Ovary (tissue), 9 donors: ENCODE data around the gene NAV2. TPM values are rescaled to one million over a fixed set of nuclear protein-coding genes. Genes with fewer than 3 reads are reported as not detected.

Source experiments
- DNase-seq, 5 donors: peaks; one replicate each; pipeline ENCODE4 v3.0.0-alpha.2; 2019 to 2020
- H3K27ac ChIP-seq, 2 donors: fragments of 200-600 bp; one replicate each; pipeline versions ENCODE4 v1.5.1 to v1.8.0; 2019 to 2022
- H3K27me3 ChIP-seq: fragments of 200-600 bp; one replicate; pipeline ENCODE4 v1.8.0; 2022
- H3K36me3 ChIP-seq: fragments of 200-600 bp; sonication (generic); one replicate; pipeline ENCODE4 v1.5.1; 2019
- H3K4me1 ChIP-seq: one replicate; pipeline ENCODE4 v1.8.1; 2013; ENCODE audit warnings: mild to moderate bottlenecking, moderate library complexity; ENCODE audit not compliant: insufficient read depth
- H3K4me3 ChIP-seq: fragments of 200-600 bp; sonication (generic); one replicate; pipeline ENCODE4 v1.5.1; 2017
- H3K9me3 ChIP-seq, 2 donors: fragments of 200-600 bp in 1 of 2; sonication (generic) in 1 of 2; one replicate each; pipeline versions ENCODE4 v1.5.1 to v1.8.1; 2013 to 2019; ENCODE audit warnings: mild to moderate bottlenecking in 1 of 2, moderate library complexity in 1 of 2
- EP300 ChIP-seq: sonication (generic); formaldehyde crosslinking; IDR thresholded peaks from one replicate; pipeline ENCODE4 v1.6.1; 2017; ENCODE audit warnings: antibody characterized with exemption
- POLR2A ChIP-seq: fragments of 450-650 bp; IDR thresholded peaks from one replicate; pipeline ENCODE4 v1.6.1; 2017; ENCODE audit warnings: antibody characterized with exemption, mild to moderate bottlenecking, moderate library complexity
- WGBS, 3 donors: extraction: QIAGEN DNeasy Blood & Tissue Kit in 1 of 3; methylation state at CpG; one replicate each; pipeline versions ENCODE4 v1.1.5 to v1.1.7; 2013 to 2017; 5-methylcytosine and 5-hydroxymethylcytosine counted together
- intact Hi-C, 4 donors: fragments of 100-400 bp; cut with DNase I; formaldehyde crosslinking; loops; one replicate each; pipeline versions ENCODE4 v1.11.0 to v1.15.1; 2022 to 2023
- polyA plus RNA-seq, 2 donors: library from polyadenylated mRNA; stranded (reverse); fragments of 200-250 nt in 1 of 2; fragments of 350-450 nt in 1 of 2; fragmentation: Illumina TruSeq in 1 of 2; extraction: RNeasy Lipid Tissue Mini Kit (QIAGEN cat#74804) in 1 of 2; gene quantifications; one replicate each; pipeline ENCODE4 v1.2.3, GENCODE V29; 2013 to 2014
- total RNA-seq, 7 donors: library from RNA; depleted of rRNA in 2 of 7; stranded (reverse); fragments of >200 nt in 2 of 7; fragmentation: NEBNext Ultra II Directional in 3 of 7; extraction: Animal tissue kit (Norgen Biotek cat#: 25700) in 3 of 7; gene quantifications; one replicate each; pipeline versions ENCODE4 v1.1.0 to v1.2.4, GENCODE V29; 2016 to 2023
- TF ChIP-seq, protein P1 (sequence below), 3 donors: fragments of 450-650 bp in 2 of 3; fragments of 200-600 bp in 1 of 3; IDR thresholded peaks; one replicate each; pipeline versions ENCODE4 v1.5.1 to v1.8.0; 2016 to 2022; ENCODE audit warnings: antibody characterized with exemption in 3 of 3, mild to moderate bottlenecking in 1 of 3
- donor health status: DM: no; HTN: no; CAD: no; lungs with moderate emphysema.
- donor health status: DM: no; HTN: no; CAD: no.
- donor health status: Bipolar disorder and iron deficiency.
- donor health status: DM: yes; HTN: yes; CAD: no.
- donor health status: DM: no; HTN: no; CAD: no.
- donor health status: DM: yes; HTN: yes; CAD: no.

The NAV2 gene
- total and polyA plus RNA-seq, 9 donors: 2.9 to 14.1 (median 7.8) TPM

DNA sequence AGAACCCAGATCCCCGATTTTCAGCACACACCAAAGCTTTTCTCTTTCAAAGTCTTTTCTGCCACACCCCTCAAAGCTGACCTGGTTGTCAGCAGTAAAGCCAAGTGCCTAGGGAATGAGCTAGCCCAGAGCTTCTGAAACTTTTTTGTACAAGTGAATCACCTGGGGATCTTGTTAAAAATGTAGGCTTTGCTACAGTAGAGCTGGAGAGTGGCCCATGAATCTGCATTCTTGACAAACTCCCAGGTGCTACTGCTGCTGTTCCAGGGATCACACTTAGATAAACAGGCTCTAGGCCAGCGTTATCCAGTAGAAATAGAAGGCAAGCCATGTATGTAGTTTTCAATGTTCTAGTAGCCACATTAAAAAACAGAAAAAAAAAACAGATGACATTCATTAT is 21.8 kb upstream of the NAV2 start:
- no peak overlapping the region for H3K4me3 ChIP-seq
- H3K36me3 ChIP-seq: no peaks in the 10 kb centered on the region
- TF ChIP-seq EP300: no peak
- TF ChIP-seq, protein P1, sequence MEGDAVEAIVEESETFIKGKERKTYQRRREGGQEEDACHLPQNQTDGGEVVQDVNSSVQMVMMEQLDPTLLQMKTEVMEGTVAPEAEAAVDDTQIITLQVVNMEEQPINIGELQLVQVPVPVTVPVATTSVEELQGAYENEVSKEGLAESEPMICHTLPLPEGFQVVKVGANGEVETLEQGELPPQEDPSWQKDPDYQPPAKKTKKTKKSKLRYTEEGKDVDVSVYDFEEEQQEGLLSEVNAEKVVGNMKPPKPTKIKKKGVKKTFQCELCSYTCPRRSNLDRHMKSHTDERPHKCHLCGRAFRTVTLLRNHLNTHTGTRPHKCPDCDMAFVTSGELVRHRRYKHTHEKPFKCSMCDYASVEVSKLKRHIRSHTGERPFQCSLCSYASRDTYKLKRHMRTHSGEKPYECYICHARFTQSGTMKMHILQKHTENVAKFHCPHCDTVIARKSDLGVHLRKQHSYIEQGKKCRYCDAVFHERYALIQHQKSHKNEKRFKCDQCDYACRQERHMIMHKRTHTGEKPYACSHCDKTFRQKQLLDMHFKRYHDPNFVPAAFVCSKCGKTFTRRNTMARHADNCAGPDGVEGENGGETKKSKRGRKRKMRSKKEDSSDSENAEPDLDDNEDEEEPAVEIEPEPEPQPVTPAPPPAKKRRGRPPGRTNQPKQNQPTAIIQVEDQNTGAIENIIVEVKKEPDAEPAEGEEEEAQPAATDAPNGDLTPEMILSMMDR (IDR thresholded peaks at IDR 0.05): no peak
- TF ChIP-seq POLR2A: no peak
- WGBS, 3 donors: 64 to 74% (median 74%) methylated on average over 2 of the region's 2 CpGs
- H3K27me3 ChIP-seq: no peaks in the 10 kb centered on the region
- intact Hi-C loops: no loop called here
- no peaks in the 10 kb centered on the region for H3K4me1 ChIP-seq
- no peaks in the 10 kb centered on the region for H3K9me3 ChIP-seq
- H3K27ac ChIP-seq: no peak overlapping the region
- DNase-seq: no peak

DNA sequence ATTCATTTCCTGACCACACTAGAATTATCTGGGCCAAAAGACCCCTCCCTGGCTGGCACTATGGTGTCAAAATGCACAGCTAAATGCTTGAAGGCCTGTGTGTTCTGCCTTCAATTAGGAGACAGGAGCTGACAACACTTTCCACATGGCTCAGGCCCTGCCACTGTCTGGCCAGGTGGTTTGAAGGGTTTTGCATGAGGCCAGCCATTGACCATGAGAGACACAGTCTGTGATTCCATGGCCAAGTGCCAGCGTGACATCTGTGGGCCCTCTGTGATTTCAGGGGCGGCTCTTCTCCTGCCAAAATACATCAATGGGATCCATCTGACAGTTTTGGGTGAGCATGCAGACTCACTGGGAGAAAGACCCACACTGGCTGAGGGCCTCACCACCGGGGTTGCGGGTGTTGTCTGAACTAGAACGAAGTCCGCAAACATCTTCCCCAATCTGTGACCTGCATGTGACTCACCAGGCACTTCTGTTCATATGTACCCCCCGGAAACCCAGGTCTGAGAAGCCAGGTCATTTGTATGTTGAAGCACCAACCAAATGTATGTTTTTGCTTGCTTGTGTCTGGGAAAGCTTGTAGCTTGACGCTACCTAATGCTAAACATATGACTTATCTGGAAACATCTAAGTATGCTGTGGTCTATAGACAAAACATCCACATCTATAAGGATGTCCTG is 20.7 kb upstream of the NAV2 start:
- TF ChIP-seq POLR2A (no peak), EP300 (no peak)
- TF ChIP-seq, protein P1 (IDR thresholded peaks at IDR 0.05): no peak
- no peaks in the 10 kb centered on the region for H3K9me3 ChIP-seq
- H3K27ac ChIP-seq: no peak overlapping the region
- H3K27me3 ChIP-seq: no peaks in the 10 kb centered on the region
- no peak overlapping the region for H3K4me3 ChIP-seq
- intact Hi-C loops: no loop called here
- WGBS, 3 donors: 84 to 90% (median 89%) methylated on average over 8 of the region's 8 CpGs
- no peaks in the 10 kb centered on the region for H3K4me1 ChIP-seq
- no peaks in the 10 kb centered on the region for H3K36me3 ChIP-seq
- DNase-seq: no peak

DNA sequence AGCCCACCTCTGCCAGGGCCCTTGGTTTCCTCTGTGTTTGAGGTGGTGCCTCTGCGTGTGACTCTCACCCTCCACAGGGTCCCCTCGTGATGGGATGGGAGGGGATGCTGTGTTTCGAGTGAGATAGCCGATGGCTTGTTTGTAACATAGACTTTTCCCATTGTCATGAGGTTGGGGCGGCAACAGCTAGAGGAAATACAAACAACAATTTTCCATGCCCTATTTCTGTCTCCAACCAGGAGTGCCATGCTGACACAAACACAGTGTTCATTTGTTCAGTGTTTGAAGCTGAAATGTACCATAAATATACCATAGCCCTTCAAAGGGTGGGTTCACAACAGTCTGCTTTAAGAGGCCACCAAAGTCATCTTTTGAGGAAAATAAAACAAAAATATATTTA is 19.5 kb upstream of the NAV2 start:
- no peak overlapping the region for H3K27ac ChIP-seq
- intact Hi-C loops: no loop called here
- 81 to 93% (median 88%) methylated on average over 5 of the region's 5 CpGs for WGBS, 3 donors
- H3K27me3 ChIP-seq: no peaks in the 10 kb centered on the region
- H3K4me3 ChIP-seq: no peak overlapping the region
- no peak for DNase-seq
- no peaks in the 10 kb centered on the region for H3K9me3 ChIP-seq
- H3K36me3 ChIP-seq: no peaks in the 10 kb centered on the region
- TF ChIP-seq EP300 (no peak), POLR2A (no peak)
- TF ChIP-seq, protein P1 (IDR thresholded peaks at IDR 0.05): no peak
- no peaks in the 10 kb centered on the region for H3K4me1 ChIP-seq

DNA sequence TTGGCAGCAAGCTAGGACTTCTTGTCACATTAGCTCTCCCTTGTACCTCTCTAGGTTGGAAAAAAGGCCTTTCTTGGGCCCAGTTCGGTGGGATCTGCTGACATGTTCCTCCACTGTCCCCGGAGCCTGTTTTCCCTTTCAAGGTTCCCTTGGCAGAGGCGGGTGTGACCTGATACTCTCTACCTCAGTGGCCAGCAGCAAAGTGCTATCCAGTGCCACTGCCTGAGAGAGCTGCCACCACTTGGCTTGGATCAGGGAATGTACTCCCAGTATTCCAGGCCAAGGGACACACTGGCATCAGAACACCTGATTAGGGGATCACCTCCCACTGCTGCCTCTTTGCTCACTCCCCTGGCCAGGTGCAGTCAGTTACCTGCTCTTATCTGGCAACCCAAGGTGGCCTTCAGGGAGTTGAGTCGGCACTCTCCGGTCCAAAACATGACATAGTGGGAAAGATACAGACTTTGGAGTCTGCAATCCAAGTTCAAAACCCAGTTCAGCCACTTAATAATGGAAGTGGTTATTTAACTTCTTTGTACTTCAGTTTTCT is 17.8 kb upstream of the NAV2 start:
- no peak for TF ChIP-seq EP300
- TF ChIP-seq, protein P1 (IDR thresholded peaks at IDR 0.05): no peak
- no peak for TF ChIP-seq POLR2A
- DNase-seq: no peak
- H3K27me3 ChIP-seq: no peaks in the 10 kb centered on the region
- no peaks in the 10 kb centered on the region for H3K9me3 ChIP-seq
- H3K4me1 ChIP-seq: no peaks in the 10 kb centered on the region
- no peak overlapping the region for H3K4me3 ChIP-seq
- H3K27ac ChIP-seq: no peak overlapping the region
- whole genome bisulfite sequencing, 3 donors: 91 to 96% (median 93%) methylated on average over 5 of the region's 5 CpGs
- intact Hi-C loops: no loop called here
- no peaks in the 10 kb centered on the region for H3K36me3 ChIP-seq
